PC-9 (cell line): ENCODE results near the gene SEMA6A. TPM values are rescaled to one million over a fixed set of nuclear protein-coding genes. Genes with fewer than 3 reads are reported as not detected.

Experiments used
- BruUV-seq: library from RNA; stranded (reverse); fragments of 400-500 nt; replicated peaks from 2 replicates; lab custom pipeline; 2021; lab: Mats Ljungman, UMichigan
- CTCF ChIA-PET: fragments of 300-600 bp; sonication (Branson Sonifier 250); formaldehyde crosslinking; loops from one replicate; lab custom pipeline; 2022; ENCODE audit warnings: antibody characterized with exemption; lab: Charles Lee
- POLR2A ChIA-PET: fragments of 300-600 bp; sonication (Branson Sonifier 250); formaldehyde crosslinking; loops from one replicate; lab custom pipeline; 2022; ENCODE audit warnings: antibody characterized with exemption; ENCODE audit not compliant: unreplicated experiment; lab: Charles Lee
- DNase-seq, 2 experiments: peaks; one replicate each; pipeline versions ENCODE4 v3.0.0 to v3.0.0-alpha.2; 2015 to 2022; ENCODE audit warnings: mixed read lengths in 1 of 2
- H2AFZ ChIP-seq: fragments of 200-600 bp; sonication (generic); 2 replicates; pipeline ENCODE4 v1.8.1; 2017; ENCODE audit warnings: antibody characterized with exemption
- H3F3A ChIP-seq: fragments of 200-600 bp; sonication (generic); 2 replicates; pipeline ENCODE4 v1.8.1; 2017; ENCODE audit warnings: antibody characterized with exemption, mild to moderate bottlenecking, low read depth; ENCODE audit not compliant: insufficient read depth
- H3K27ac ChIP-seq: fragments of 200-600 bp; sonication (generic); 2 replicates; pipeline ENCODE4 v1.6.1; 2016; ENCODE audit warnings: mixed run types
- H3K27me3 ChIP-seq: fragments of 200-600 bp; sonication (generic); 2 replicates; pipeline ENCODE4 v1.6.1; 2016; ENCODE audit warnings: low read depth, mixed run types; ENCODE audit not compliant: insufficient read depth
- H3K36me3 ChIP-seq: fragments of 200-600 bp; sonication (generic); 2 replicates; pipeline ENCODE4 v1.6.1; 2016; ENCODE audit warnings: low read depth, mixed run types
- H3K4me1 ChIP-seq: fragments of 200-600 bp; sonication (generic); replicated peaks from 2 replicates; pipeline ENCODE4 v1.6.1; 2016; ENCODE audit warnings: mixed run types; ENCODE audit not compliant: insufficient read depth
- H3K4me2 ChIP-seq: fragments of 200-600 bp; sonication (generic); 2 replicates; pipeline ENCODE4 v1.6.1; 2017; ENCODE audit warnings: mixed run types
- H3K4me3 ChIP-seq: fragments of 200-600 bp; sonication (generic); 2 replicates; pipeline ENCODE4 v1.6.1; 2016; ENCODE audit warnings: mixed run types
- H3K79me2 ChIP-seq: fragments of 200-600 bp; sonication (generic); 2 replicates; pipeline ENCODE4 v1.6.1; 2017; ENCODE audit warnings: low read depth, mixed run types
- H3K9me2 ChIP-seq: fragments of 200-600 bp; sonication (generic); 2 replicates; pipeline ENCODE4 v1.8.1; 2017; ENCODE audit warnings: mild to moderate bottlenecking; ENCODE audit not compliant: insufficient read depth
- H3K9me3 ChIP-seq: fragments of 200-600 bp; sonication (generic); 2 replicates; pipeline ENCODE4 v1.8.1; 2016; ENCODE audit warnings: low read depth; ENCODE audit not compliant: insufficient read depth
- H4K20me1 ChIP-seq: fragments of 200-600 bp; sonication (generic); 2 replicates; pipeline ENCODE4 v1.8.1; 2017; ENCODE audit not compliant: insufficient read depth
- CTCF ChIP-seq: fragments of 200-600 bp; sonication (generic); conservative IDR thresholded peaks from 2 replicates; pipeline ENCODE4 v1.6.1; 2017; ENCODE audit warnings: mixed run types, antibody characterized with exemption, mild to moderate bottlenecking, moderate library complexity
- EZH2 ChIP-seq: fragments of 200-600 bp; sonication (generic); IDR thresholded peaks from 2 replicates; pipeline ENCODE4 v1.8.0; 2017; ENCODE audit warnings: antibody characterized with exemption, low read depth
- intact Hi-C: fragments of 100-400 bp; cut with micrococcal nuclease; formaldehyde crosslinking; loops from one replicate; pipeline ENCODE4 v1.10.0; 2022; ENCODE audit not compliant: unreplicated experiment
- total RNA-seq: library from RNA; stranded (reverse); gene quantifications from 2 replicates; pipeline ENCODE4 v1.2.3, GENCODE V29; 2021

SEMA6A gene
- total RNA-seq, 1 experiment from 2014 or later = not detected

- no peaks in the 10 kb centered on the region for H3K4me1 ChIP-seq
- POLR2A ChIA-PET = no interaction called here
- no peak for TF ChIP-seq CTCF
- no peak for TF ChIP-seq EZH2
- BruUV-seq = no TSS peak
- no peaks in the 10 kb centered on the region for H3K9me2 ChIP-seq
- H3F3A ChIP-seq = no peaks in the 10 kb centered on the region
- no peak overlapping the region for H3K4me2 ChIP-seq
- intact Hi-C loops = no loop called here
- H3K27ac ChIP-seq = no peak overlapping the region
- no peaks in the 10 kb centered on the region for H4K20me1 ChIP-seq
- H2AFZ ChIP-seq = no peak overlapping the region
- H3K9me3 ChIP-seq = no peaks in the 10 kb centered on the region
- H3K27me3 ChIP-seq = peaks cover 35% of the 10 kb centered on the region
- H3K36me3 ChIP-seq = no peaks in the 10 kb centered on the region
- H3K4me3 ChIP-seq = no peak overlapping the region
- H3K79me2 ChIP-seq = no peaks in the 10 kb centered on the region
- no peak for DNase-seq
- CTCF ChIA-PET = no interaction called here
Observed at GRCh38 chr5:116517488-116517887, 57.1 kb downstream of the SEMA6A start.

- no TSS peak for BruUV-seq
- no peak for DNase-seq
- intact Hi-C loops = no loop called here
- H3K79me2 ChIP-seq = no peaks in the 10 kb centered on the region
- no peaks in the 10 kb centered on the region for H3K9me2 ChIP-seq
- H3K27me3 ChIP-seq = peaks cover 36% of the 10 kb centered on the region
- H3K4me2 ChIP-seq = no peak overlapping the region
- no peaks in the 10 kb centered on the region for H4K20me1 ChIP-seq
- no peak overlapping the region for H3K4me3 ChIP-seq
- H3K36me3 ChIP-seq = no peaks in the 10 kb centered on the region
- no peak overlapping the region for H2AFZ ChIP-seq
- no peak for TF ChIP-seq EZH2
- no peak for TF ChIP-seq CTCF
- ChIA-PET POLR2A (no interaction called here), CTCF (no interaction called here)
- no peaks in the 10 kb centered on the region for H3K4me1 ChIP-seq
- H3F3A ChIP-seq = no peaks in the 10 kb centered on the region
- no peaks in the 10 kb centered on the region for H3K9me3 ChIP-seq
- H3K27ac ChIP-seq = no peak overlapping the region
Observed at GRCh38 chr5:116516021-116516420, 58.6 kb downstream of the SEMA6A start.

GRCh38 chr5:116514421-116514970 lies 60.1 kb downstream of the SEMA6A start:
- no peaks in the 10 kb centered on the region for H3K36me3 ChIP-seq
- no peaks in the 10 kb centered on the region for H4K20me1 ChIP-seq
- H3K9me3 ChIP-seq = no peaks in the 10 kb centered on the region
- TF ChIP-seq EZH2 (no peak), CTCF (no peak)
- no peak overlapping the region for H3K4me2 ChIP-seq
- H3K4me1 ChIP-seq = no peaks in the 10 kb centered on the region
- no peaks in the 10 kb centered on the region for H3K9me2 ChIP-seq
- no peak overlapping the region for H3K27ac ChIP-seq
- H3K4me3 ChIP-seq = no peak overlapping the region
- no peaks in the 10 kb centered on the region for H3F3A ChIP-seq
- ChIA-PET POLR2A (no interaction called here), CTCF (no interaction called here)
- no TSS peak for BruUV-seq
- no peak for DNase-seq
- peaks cover 37% of the 10 kb centered on the region for H3K27me3 ChIP-seq
- no peaks in the 10 kb centered on the region for H3K79me2 ChIP-seq
- intact Hi-C loops = no loop called here
- H2AFZ ChIP-seq = no peak overlapping the region
